ENCODE measurements around the gene SLC24A1.
"Not testable (repeated sequence)": the region's sequence is repeated elsewhere in the genome, so short reads cannot be mapped to it uniquely, and the experiment has no call there.

The SLC24A1 gene

GRCh38 chr15:65611888-65612615, 9.7 kb upstream of the SLC24A1 start:
- in situ Hi-C loops (cut with HindIII; ENCODE audit: low pct_ligation_motif_present, low sequenced_read_pairs): no loop called here
- peak overlapping the region; percentile 88 for H3K4me3 ChIP-seq (ENCODE audit: low read depth, low read length)
- no peaks in the 10 kb centered on the region for H3K27me3 ChIP-seq (replicated peaks)
- peak overlapping the region; percentile 88 for H3K27ac ChIP-seq
- DNase-seq: no peak
- no peaks in the 10 kb centered on the region for H3K36me3 ChIP-seq (replicated peaks)
- TF ChIP-seq CTCF (IDR thresholded peaks at IDR 0.05; ENCODE audit: low read depth, low read length, missing control alignments): no peak

- no peak overlapping the region for H3K4me3 ChIP-seq (ENCODE audit: low read depth, low read length)
- H3K27ac ChIP-seq: no peak overlapping the region
- no peaks in the 10 kb centered on the region for H3K27me3 ChIP-seq (replicated peaks)
- in situ Hi-C loops (cut with HindIII; ENCODE audit: low pct_ligation_motif_present, low sequenced_read_pairs): no loop called here
- no peak for DNase-seq
- no peaks in the 10 kb centered on the region for H3K36me3 ChIP-seq (replicated peaks)
- TF ChIP-seq CTCF (IDR thresholded peaks at IDR 0.05; ENCODE audit: low read depth, low read length, missing control alignments): no peak
Observed at GRCh38 chr15:65612616-65612946, 9.2 kb upstream of the SLC24A1 start.

GRCh38 chr15:65612949-65613744, 8.6 kb upstream of the SLC24A1 start:
- Histone ChIP-seq H3K27ac (no peak overlapping the region), H3K4me3 (ENCODE audit: low read depth, low read length) (no peak overlapping the region), H3K27me3 (replicated peaks) (no peaks in the 10 kb centered on the region), H3K36me3 (replicated peaks) (no peaks in the 10 kb centered on the region)
- no peak for TF ChIP-seq CTCF (IDR thresholded peaks at IDR 0.05; ENCODE audit: low read depth, low read length, missing control alignments)
- in situ Hi-C loops (cut with HindIII; ENCODE audit: low pct_ligation_motif_present, low sequenced_read_pairs): no loop called here
- DNase-seq: no peak

- H3K27me3 ChIP-seq (replicated peaks); H3K36me3 ChIP-seq (replicated peaks); H3K27ac ChIP-seq; in situ Hi-C loops (cut with HindIII; ENCODE audit: low pct_ligation_motif_present, low sequenced_read_pairs); DNase-seq; H3K4me3 ChIP-seq (ENCODE audit: low read depth, low read length): not testable (repeated sequence)
Observed at GRCh38 chr15:65615887-65616286, 5.9 kb upstream of the SLC24A1 start.

GRCh38 chr15:65618560-65619109, 3.1 kb upstream of the SLC24A1 start:
- in situ Hi-C loops (cut with HindIII; ENCODE audit: low pct_ligation_motif_present, low sequenced_read_pairs): no loop called here
- no peaks in the 10 kb centered on the region for H3K27me3 ChIP-seq (replicated peaks)
- DNase-seq: no peak
- no peak for TF ChIP-seq CTCF (IDR thresholded peaks at IDR 0.05; ENCODE audit: low read depth, low read length, missing control alignments)
- H3K27ac ChIP-seq: no peak overlapping the region
- H3K4me3 ChIP-seq (ENCODE audit: low read depth, low read length): no peak overlapping the region
- H3K36me3 ChIP-seq (replicated peaks): no peaks in the 10 kb centered on the region

- Histone ChIP-seq H3K36me3 (replicated peaks) (no peaks in the 10 kb centered on the region), H3K27ac (no peak overlapping the region), H3K27me3 (replicated peaks) (no peaks in the 10 kb centered on the region), H3K4me3 (ENCODE audit: low read depth, low read length) (no peak overlapping the region)
- no peak for TF ChIP-seq CTCF (IDR thresholded peaks at IDR 0.05; ENCODE audit: low read depth, low read length, missing control alignments)
- no peak for DNase-seq
- in situ Hi-C loops (cut with HindIII; ENCODE audit: low pct_ligation_motif_present, low sequenced_read_pairs): no loop called here
Observed at GRCh38 chr15:65619626-65620290, 2.0 kb upstream of the SLC24A1 start.

All from brain microvascular endothelial cell (primary cell).